K562 (cell line): ENCODE measurements around the gene WHAMM. TPM values are rescaled to one million over a fixed set of nuclear protein-coding genes. Genes with fewer than 3 reads are reported as not detected.

Experiments
- ATF1 ChIP-seq, 2 experiments: fragments of 450-650 bp in 1 of 2; IDR thresholded peaks; 2 replicates each; pipeline ENCODE4 v1.6.1; 2016; ENCODE audit warnings: missing compliant biosample characterization in 1 of 2, missing genetic modification characterization in 1 of 2
- CREM ChIP-seq: IDR thresholded peaks from 2 replicates; pipeline ENCODE4 v1.6.1; 2014; ENCODE audit warnings: antibody characterized with exemption, low read depth
- FOXJ3 ChIP-seq: sonication (generic); formaldehyde crosslinking; IDR thresholded peaks from 2 replicates; pipeline ENCODE4 v1.4.0; 2020; ENCODE audit warnings: mild to moderate bottlenecking, missing genetic modification reagents
- HNRNPH1 ChIP-seq: fragments of 200-400 bp; formaldehyde crosslinking; optimal IDR thresholded peaks from 2 replicates; pipeline ENCODE3; 2017; ENCODE audit warnings: low read depth, mild to moderate bottlenecking, low read length, moderate library complexity
- IRF9 ChIP-seq: fragments of 450-650 bp; IDR thresholded peaks from 2 replicates; pipeline ENCODE4 v1.6.1; 2016; ENCODE audit warnings: missing biosample characterization, missing genetic modification characterization
- JUN ChIP-seq, 2 experiments: sonication (generic) in 1 of 2; formaldehyde crosslinking in 1 of 2; IDR thresholded peaks; 2 replicates each; pipeline versions ENCODE4 v1.6.1 to v1.8.0; 2012 to 2022; ENCODE audit warnings: borderline replicate concordance in 2 of 2, mild to moderate bottlenecking in 2 of 2, improper control_type of control experiment in 1 of 2, low read depth in 1 of 2, low read length in 1 of 2, missing genetic modification reagents in 1 of 2
- MITF ChIP-seq: IDR thresholded peaks from 2 replicates; pipeline ENCODE4 v1.6.1; 2014; ENCODE audit warnings: antibody characterized with exemption
- MTA1 ChIP-seq: fragments of 450-650 bp; IDR thresholded peaks from 2 replicates; pipeline ENCODE4 v1.6.1; 2017; ENCODE audit warnings: borderline replicate concordance
- PCBP2 ChIP-seq: fragments of 200-400 bp; formaldehyde crosslinking; IDR thresholded peaks from 2 replicates; pipeline ENCODE4 v1.6.1; 2018; ENCODE audit warnings: low read length, low read depth, mild to moderate bottlenecking, moderate library complexity; ENCODE audit not compliant: poor library complexity, severe bottlenecking
- PHF20 ChIP-seq: fragments of 450-650 bp; IDR thresholded peaks from 2 replicates; pipeline ENCODE4 v1.6.1; 2018; ENCODE audit not compliant: partially characterized antibody
- POLR2AphosphoS2 ChIP-seq: IDR thresholded peaks from 2 replicates; pipeline ENCODE4 v1.6.1; 2012; ENCODE audit warnings: low read length, improper control_type of control experiment
- POLR2G ChIP-seq: fragments of 200-400 bp; formaldehyde crosslinking; IDR thresholded peaks from 2 replicates; pipeline ENCODE4 v1.6.1; 2017; ENCODE audit warnings: low read depth, mild to moderate bottlenecking, antibody characterized with exemption, low read length, moderate library complexity
- RBFOX2 ChIP-seq: fragments of 200-400 bp; formaldehyde crosslinking; IDR thresholded peaks from 2 replicates; pipeline ENCODE4 v1.6.1; 2017; ENCODE audit warnings: low read depth, mild to moderate bottlenecking, low read length, moderate library complexity
- SMARCA5 ChIP-seq: fragments of 450-650 bp; IDR thresholded peaks from 2 replicates; pipeline ENCODE4 v1.6.1; 2016
- SMARCC2 ChIP-seq: fragments of 450-650 bp; IDR thresholded peaks from 2 replicates; pipeline ENCODE4 v1.6.1; 2017; ENCODE audit warnings: antibody characterized with exemption, moderate library complexity, mild to moderate bottlenecking, low read depth
- TAF15 ChIP-seq: fragments of 200-400 bp; formaldehyde crosslinking; IDR thresholded peaks from 2 replicates; pipeline ENCODE4 v1.6.1; 2017; ENCODE audit warnings: mild to moderate bottlenecking, low read depth, low read length, moderate library complexity
- TAF7 ChIP-seq: fragments of 450-650 bp; IDR thresholded peaks from 2 replicates; pipeline ENCODE4 v1.6.1; 2016; ENCODE audit warnings: missing genetic modification characterization, missing compliant biosample characterization
- TAL1 ChIP-seq: fragments of 450-650 bp; IDR thresholded peaks from 2 replicates; pipeline ENCODE4 v1.6.1; 2016; ENCODE audit warnings: mild to moderate bottlenecking
- TCF15 ChIP-seq: fragments of 250-450 bp; sonication (Bioruptor Pico); IDR thresholded peaks from 2 replicates; pipeline ENCODE4 v1.8.0; 2022; ENCODE audit warnings: moderate library complexity, mild to moderate bottlenecking, inconsistent platforms
- THRAP3 ChIP-seq: fragments of 450-650 bp; IDR thresholded peaks from 2 replicates; pipeline ENCODE4 v1.6.1; 2016; ENCODE audit warnings: mild to moderate bottlenecking, inconsistent platforms, borderline replicate concordance
- ZBTB5 ChIP-seq: fragments of 450-650 bp; IDR thresholded peaks from 2 replicates; pipeline ENCODE4 v1.6.1; 2017; ENCODE audit warnings: antibody characterized with exemption
- ZBTB9 ChIP-seq: fragments of 450-650 bp; formaldehyde crosslinking; IDR thresholded peaks from 2 replicates; pipeline ENCODE4 v1.4.0; 2020; ENCODE audit warnings: mild to moderate bottlenecking, moderate library complexity
- ZNF184 ChIP-seq: sonication (generic); formaldehyde crosslinking; IDR thresholded peaks from 2 replicates; pipeline ENCODE4 v1.5.0; 2020; ENCODE audit warnings: missing genetic modification reagents
- ZNF253 ChIP-seq: fragments of 250-450 bp; sonication (Bioruptor Pico); conservative IDR thresholded peaks from 2 replicates; pipeline ENCODE4 v1.6.1; 2021; ENCODE audit warnings: mild to moderate bottlenecking
- ZNF445 ChIP-seq: fragments of 250-450 bp; sonication (Bioruptor Pico); IDR thresholded peaks from 2 replicates; pipeline ENCODE4 v1.4.0; 2020; ENCODE audit warnings: low read depth, mild to moderate bottlenecking, moderate library complexity
- polyA plus RNA-seq, 8 experiments: library from polyadenylated mRNA; depleted of rRNA in 4 of 8; stranded (reverse) in 5 of 8; unstranded in 3 of 8; fragments of >200 nt; fragmentation: Nextera tagmentation in 2 of 8; fragmentation: Illumina TruSeq in 1 of 8; extraction: Ambion mirVana in 2 of 8; extraction: Trizol in 1 of 8; gene quantifications; 2 replicates each; pipeline versions ENCODE4 v1.2.1 to v1.2.3, GENCODE V29; 2011 to 2014; ENCODE audit warnings: inconsistent platforms in 1 of 8, missing spikeins in 1 of 8
- total RNA-seq, 7 experiments: library from RNA; depleted of rRNA in 6 of 7; stranded (reverse); fragments of >200 nt in 6 of 7; fragmentation: Illumina TruSeq in 2 of 7; extraction: Trizol in 2 of 7; gene quantifications; 2 replicates each; pipeline versions ENCODE4 v1.2.1 to v1.2.3, GENCODE V29; 2011 to 2021; ENCODE audit warnings: low replicate concordance in 1 of 7

WHAMM gene
- total and polyA plus RNA-seq, 9 of the 15 experiments (the other 6 are each of a cell fraction or from before 2014, with no cell fraction given), result 2.0 to 4.8 (median 3.6) TPM

- TF ChIP-seq TCF15 (CRISPR knock-in tag) (no peak), ZNF253 (CRISPR knock-in tag) (no peak), TAL1 (peak; percentile 91), TAF7 (no peak), POLR2AphosphoS2 (no peak), THRAP3 (no peak), ZBTB9 (CRISPR knock-in tag) (no peak), FOXJ3 (CRISPR knock-in tag) (no peak), MITF (peak; percentile 32; the same call in 1 of the 2 replicates), SMARCC2 (peak; percentile 66), ZNF445 (CRISPR knock-in tag) (no peak), TAF15 (no peak), JUN (IDR thresholded peaks at IDR 0.05; ENCODE audit: borderline replicate concordance, low read depth, low read length) (no peak), JUN (CRISPR knock-in tag; IDR thresholded peaks at IDR 0.05; ENCODE audit: borderline replicate concordance) (no peak), PCBP2 (no peak), CREM (peak; percentile 60), POLR2G (no peak), SMARCA5 (no peak), ZBTB5 (no peak), ZNF184 (CRISPR knock-in tag) (no peak), MTA1 (no peak), RBFOX2 (no peak), HNRNPH1 (no peak), IRF9 (tag) (no peak), PHF20 (no peak), ATF1 (CRISPR knock-in tag; IDR thresholded peaks at IDR 0.05) (no peak), ATF1 (tag; IDR thresholded peaks at IDR 0.05) (0 out of 2 replicates have a peak, but pooled peaks have one; percentile 13)
Measured at GRCh38 chr15:82802497-82802896, 6.9 kb upstream of the WHAMM start (continued).
